Measurements from ENCODE around the gene POC1B.

POC1B gene

GRCh38 chr12:89417246-89417977, 108.4 kb downstream of the POC1B start:
- no peak for DNase-seq

- no peak for DNase-seq
Measured at GRCh38 chr12:89416049-89416792, 109.6 kb downstream of the POC1B start.

GRCh38 chr12:89414851-89415250, 111.0 kb downstream of the POC1B start:
- DNase-seq = no peak

- DNase-seq = no peak
Measured at GRCh38 chr12:89414322-89414721, 111.5 kb downstream of the POC1B start.

- DNase-seq = no peak
Measured at GRCh38 chr12:89413234-89413633, 112.6 kb downstream of the POC1B start.

- DNase-seq = no peak
Measured at GRCh38 chr12:89412665-89413064, 113.2 kb downstream of the POC1B start.

GRCh38 chr12:89411846-89412245, 114.0 kb downstream of the POC1B start:
- DNase-seq = no peak

- DNase-seq = no peak
Measured at GRCh38 chr12:89411234-89411633, 114.6 kb downstream of the POC1B start.

GRCh38 chr12:89405626-89406345, 120.1 kb downstream of the POC1B start:
- no peak for DNase-seq

- DNase-seq = no peak
Measured at GRCh38 chr12:89401433-89402058, 124.3 kb downstream of the POC1B start.

GRCh38 chr12:89400415-89400814, 125.4 kb downstream of the POC1B start:
- no peak for DNase-seq

- DNase-seq = no peak
Measured at GRCh38 chr12:89395712-89396111, 130.1 kb downstream of the POC1B start.

- no peak for DNase-seq
Measured at GRCh38 chr12:89393551-89394121, 132.2 kb downstream of the POC1B start.

GRCh38 chr12:89392391-89392790, 133.5 kb downstream of the POC1B start:
- DNase-seq = no peak

- no peak for DNase-seq
Measured at GRCh38 chr12:89391726-89392336, 134.0 kb downstream of the POC1B start.

- DNase-seq = no peak
Measured at GRCh38 chr12:89390802-89391673, 134.8 kb downstream of the POC1B start.

- no peak for DNase-seq
Measured at GRCh38 chr12:89389755-89390661, 135.8 kb downstream of the POC1B start.

GRCh38 chr12:89386138-89386537, 139.7 kb downstream of the POC1B start:
- no peak for DNase-seq

- no peak for DNase-seq
Measured at GRCh38 chr12:89384807-89385206, 141.0 kb downstream of the POC1B start.

- no peak for DNase-seq
Measured at GRCh38 chr12:89384050-89384758, 141.6 kb downstream of the POC1B start.

Data from NCI-H524 (cell line).